T-helper 1 cell (primary cell): ENCODE data around the gene VWA8.
"Not testable (repeated sequence)": the region's sequence is repeated elsewhere in the genome, so short reads cannot be mapped to it uniquely, and the experiment has no call there.

Experiments used
- DNase-seq, 5 donors: peaks; one replicate each; pipeline ENCODE4 v3.0.0-alpha.2; 2012 to 2020

Gene VWA8

GRCh38 chr13:41579168-41579567 is 381.7 kb downstream of the VWA8 start:
- no peak for DNase-seq

- no peak for DNase-seq
Measured at GRCh38 chr13:41578371-41578770, 382.5 kb downstream of the VWA8 start.

DNA sequence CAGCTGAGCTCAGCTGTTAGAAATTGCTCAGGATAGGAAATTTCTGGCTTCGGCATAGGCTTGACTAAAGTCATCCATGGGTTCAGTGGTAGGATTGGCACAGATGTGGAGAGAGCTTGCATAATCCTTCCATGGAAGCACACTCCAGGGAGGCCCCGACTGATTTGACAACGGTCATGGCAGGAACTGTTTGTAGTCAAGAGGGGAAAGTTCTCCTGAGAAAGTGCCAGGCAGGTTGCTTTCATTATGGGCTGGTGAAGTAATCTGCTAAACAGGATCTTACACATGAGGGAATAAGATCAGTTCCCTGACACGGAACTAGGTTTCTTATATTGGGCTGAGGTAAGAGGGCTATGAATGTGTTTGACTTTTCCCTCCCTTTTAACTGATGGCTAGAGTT is 383.5 kb downstream of the VWA8 start:
- DNase-seq, result no peak

DNA sequence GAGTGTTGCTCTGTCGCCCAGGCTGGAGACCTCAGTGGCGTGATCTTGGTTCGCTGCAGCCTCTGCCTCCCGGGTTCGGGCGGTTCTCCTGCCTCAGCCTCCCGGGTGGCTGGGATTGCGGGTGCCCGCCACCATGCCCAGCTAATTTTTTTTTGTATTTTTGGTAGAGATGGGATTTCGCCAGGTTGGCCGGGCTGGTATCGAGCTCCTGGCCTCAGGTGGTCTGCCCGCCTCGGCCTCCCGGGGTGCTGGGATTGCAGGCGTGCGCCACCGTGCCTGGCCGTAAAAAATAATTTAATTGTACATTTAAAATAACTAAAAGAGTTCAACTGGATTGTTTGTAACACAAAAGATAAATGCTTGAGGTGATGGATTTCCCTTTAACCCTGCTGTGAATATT is 387.3 kb downstream of the VWA8 start:
- not testable (repeated sequence) for DNase-seq

GRCh38 chr13:41571817-41572340 is 389.0 kb downstream of the VWA8 start:
- not testable (repeated sequence) for DNase-seq

GRCh38 chr13:41568972-41569351 is 391.9 kb downstream of the VWA8 start:
- no peak for DNase-seq

- DNase-seq, result no peak
Measured at GRCh38 chr13:41568143-41568971, 392.6 kb downstream of the VWA8 start.

- no peak for DNase-seq
Measured at GRCh38 chr13:41567363-41567762, 393.5 kb downstream of the VWA8 start.

DNA sequence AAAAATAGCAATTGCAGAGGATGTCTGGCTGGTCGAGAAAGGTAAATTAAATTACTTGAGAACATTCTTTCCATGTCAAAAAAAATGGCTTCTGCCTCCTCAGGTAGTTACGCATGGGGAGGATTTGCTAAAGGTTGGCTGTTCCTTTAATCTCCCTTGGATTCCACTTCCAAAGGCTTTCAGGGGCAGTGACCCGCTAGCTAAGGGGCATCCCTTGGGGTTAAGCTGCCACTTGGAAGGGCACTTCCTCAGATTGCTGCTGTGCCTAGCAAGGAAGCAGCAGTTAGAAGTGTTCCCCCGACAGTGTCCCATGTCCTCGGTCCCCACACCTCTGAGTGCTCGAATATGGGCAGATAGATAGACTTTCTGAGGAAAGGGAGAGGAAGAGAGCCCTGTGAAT is 395.1 kb downstream of the VWA8 start:
- no peak for DNase-seq

GRCh38 chr13:41565216-41565615 is 395.7 kb downstream of the VWA8 start:
- DNase-seq, result no peak

- no peak for DNase-seq
Measured at GRCh38 chr13:41563984-41564365, 396.9 kb downstream of the VWA8 start.

- no peak for DNase-seq
Measured at GRCh38 chr13:41563341-41563983, 397.4 kb downstream of the VWA8 start.

GRCh38 chr13:41562541-41563178 is 398.2 kb downstream of the VWA8 start:
- no peak for DNase-seq

GRCh38 chr13:41562083-41562482 is 398.8 kb downstream of the VWA8 start:
- no peak for DNase-seq

DNA sequence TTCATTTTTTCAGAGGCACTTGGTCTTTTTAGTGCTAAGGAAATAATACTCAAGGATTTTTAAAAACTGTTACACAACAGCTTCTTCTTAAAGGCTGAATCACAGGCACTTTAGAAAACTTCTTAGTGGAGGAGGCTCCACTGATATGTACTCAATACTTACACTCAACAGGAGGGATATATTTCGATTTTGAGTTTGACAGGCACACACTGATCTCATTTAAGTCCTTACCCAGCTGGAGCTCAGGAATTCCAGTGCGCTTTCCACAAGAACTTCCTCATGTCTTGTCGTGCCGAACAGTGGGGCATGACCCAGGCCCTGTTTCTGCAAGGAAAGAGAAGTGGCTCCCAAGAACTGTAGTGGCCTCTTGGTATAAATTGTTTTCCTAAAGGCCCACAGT is 399.7 kb downstream of the VWA8 start:
- no peak for DNase-seq

- DNase-seq, result no peak
Measured at GRCh38 chr13:41558781-41559560, 401.9 kb downstream of the VWA8 start.

DNA sequence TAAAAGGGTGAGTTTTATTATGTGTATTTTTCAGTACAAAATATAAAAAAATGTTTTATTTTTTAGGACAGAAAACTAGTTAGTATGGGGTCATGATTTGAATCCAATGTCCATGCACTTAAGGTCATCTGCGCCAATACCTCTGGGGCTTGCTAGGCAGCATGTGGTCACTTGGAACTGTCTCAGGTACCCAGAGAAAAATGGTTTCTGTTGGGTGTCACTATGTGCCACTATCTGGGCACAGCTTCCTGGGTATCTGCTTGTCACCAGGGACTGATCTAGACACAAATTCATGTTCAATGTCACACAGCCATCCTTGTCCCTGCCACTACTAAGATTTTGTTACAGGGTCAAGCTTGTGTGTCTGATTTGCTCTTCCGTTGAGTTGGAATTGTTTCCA is 403.2 kb downstream of the VWA8 start:
- DNase-seq, result no peak

DNA sequence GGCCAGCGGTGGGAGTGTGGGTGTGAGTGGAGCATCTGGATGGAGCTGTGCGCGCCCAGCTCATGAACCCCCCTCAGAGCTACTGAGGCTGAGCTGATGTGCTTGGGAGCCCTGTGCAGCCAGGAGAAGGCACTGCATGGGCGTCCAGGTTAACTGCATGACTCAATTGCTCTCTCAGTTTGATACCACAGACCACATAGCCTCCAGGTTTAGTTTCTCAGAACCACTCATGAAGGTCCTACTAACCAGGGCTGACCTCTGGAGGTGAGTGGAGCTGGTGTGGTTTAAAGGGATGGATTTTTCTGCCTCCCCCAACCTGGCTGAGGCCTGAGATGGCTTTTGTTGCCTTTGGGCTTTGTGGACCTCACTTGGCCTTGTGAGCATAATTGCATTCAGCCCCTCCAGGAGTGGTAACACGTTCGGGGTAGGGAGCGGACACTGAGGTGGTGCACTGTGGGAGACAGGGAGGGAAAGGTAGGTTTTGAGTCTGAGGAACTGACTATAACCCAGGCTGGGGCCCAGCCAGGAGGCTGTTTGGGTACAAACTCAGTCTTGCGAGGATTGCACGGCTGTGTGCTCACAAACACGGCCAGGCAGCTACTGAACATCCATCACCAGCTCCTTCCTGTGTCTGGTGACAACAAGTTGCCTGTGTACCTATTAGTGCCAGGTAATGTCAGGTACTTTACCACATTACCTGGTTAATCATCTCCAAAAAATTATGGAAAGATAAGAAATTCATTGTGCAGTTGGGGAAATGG is 406.1 kb downstream of the VWA8 start:
- DNase-seq, result peak in 1 of 5 donors; percentile 57

- no peak for DNase-seq
Measured at GRCh38 chr13:41554180-41554579, 406.7 kb downstream of the VWA8 start.

- DNase-seq, result no peak
Measured at GRCh38 chr13:41552031-41552430, 408.9 kb downstream of the VWA8 start.

DNA sequence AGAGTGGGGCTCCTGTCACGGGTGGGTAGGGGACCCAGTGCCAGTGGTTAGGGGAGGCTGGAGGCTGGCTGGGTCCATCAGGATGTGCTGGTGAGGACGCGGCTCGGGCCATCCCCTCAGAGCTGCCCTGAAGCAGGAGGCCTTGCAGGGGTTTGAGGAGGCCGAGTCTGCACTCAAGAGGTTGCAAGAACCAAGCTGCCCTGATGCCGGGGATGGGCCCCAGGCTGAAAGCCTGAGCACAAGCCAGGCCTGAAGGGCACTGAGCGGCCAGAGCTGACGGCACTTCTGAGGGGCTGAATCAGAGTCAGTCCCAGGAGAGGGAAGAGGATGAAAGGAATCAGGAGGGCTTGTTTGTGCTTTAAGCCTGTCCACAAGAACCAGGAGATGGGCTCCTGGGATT is 410.6 kb downstream of the VWA8 start:
- DNase-seq, result no peak

DNA sequence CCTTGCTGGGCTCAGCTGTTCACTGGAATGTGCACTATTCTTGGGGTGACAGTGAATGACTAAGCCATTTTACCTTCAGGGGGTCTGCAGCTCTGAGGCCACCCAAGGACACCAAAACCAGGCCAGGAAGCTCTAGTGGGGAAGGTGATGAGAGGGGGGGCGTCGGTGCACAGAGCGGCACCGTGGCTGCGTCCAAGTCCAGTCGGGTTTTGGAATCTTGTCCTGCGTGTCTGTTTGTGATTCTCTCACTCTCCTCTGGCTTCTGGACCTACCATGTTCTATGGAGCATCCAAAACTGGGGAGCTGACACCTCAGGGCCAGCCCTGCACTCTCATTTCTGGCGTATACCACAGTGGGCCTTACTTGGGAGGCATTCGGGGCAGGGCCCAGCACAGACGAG is 411.4 kb downstream of the VWA8 start:
- DNase-seq, result no peak
